ENCODE measurements around the gene ADORA2A.

Gene ADORA2A

DNA sequence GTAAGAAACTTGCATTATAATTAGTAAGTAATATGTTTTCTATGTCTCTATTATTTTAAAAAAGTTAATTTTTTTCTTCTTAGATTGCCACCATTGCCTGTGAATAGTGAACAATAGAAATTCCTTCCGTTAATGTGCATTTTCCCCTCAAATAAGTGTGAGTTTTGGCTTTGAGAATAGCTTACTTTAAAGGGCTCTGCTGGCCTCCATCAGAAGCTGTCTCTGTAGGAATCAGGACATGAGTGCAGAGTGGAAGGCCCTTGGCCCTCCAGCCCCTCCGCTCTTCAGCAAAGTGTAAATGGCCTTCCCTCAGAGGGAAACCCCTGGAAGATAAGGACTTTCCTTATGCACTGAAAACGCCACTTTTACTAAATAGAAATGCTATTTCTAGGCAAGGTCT lies 24.1 kb upstream of the ADORA2A start:
- TF ChIP-seq, protein P1, sequence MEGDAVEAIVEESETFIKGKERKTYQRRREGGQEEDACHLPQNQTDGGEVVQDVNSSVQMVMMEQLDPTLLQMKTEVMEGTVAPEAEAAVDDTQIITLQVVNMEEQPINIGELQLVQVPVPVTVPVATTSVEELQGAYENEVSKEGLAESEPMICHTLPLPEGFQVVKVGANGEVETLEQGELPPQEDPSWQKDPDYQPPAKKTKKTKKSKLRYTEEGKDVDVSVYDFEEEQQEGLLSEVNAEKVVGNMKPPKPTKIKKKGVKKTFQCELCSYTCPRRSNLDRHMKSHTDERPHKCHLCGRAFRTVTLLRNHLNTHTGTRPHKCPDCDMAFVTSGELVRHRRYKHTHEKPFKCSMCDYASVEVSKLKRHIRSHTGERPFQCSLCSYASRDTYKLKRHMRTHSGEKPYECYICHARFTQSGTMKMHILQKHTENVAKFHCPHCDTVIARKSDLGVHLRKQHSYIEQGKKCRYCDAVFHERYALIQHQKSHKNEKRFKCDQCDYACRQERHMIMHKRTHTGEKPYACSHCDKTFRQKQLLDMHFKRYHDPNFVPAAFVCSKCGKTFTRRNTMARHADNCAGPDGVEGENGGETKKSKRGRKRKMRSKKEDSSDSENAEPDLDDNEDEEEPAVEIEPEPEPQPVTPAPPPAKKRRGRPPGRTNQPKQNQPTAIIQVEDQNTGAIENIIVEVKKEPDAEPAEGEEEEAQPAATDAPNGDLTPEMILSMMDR (IDR thresholded peaks at IDR 0.05; ENCODE audit: low read depth, low read length) = no peak

DNA sequence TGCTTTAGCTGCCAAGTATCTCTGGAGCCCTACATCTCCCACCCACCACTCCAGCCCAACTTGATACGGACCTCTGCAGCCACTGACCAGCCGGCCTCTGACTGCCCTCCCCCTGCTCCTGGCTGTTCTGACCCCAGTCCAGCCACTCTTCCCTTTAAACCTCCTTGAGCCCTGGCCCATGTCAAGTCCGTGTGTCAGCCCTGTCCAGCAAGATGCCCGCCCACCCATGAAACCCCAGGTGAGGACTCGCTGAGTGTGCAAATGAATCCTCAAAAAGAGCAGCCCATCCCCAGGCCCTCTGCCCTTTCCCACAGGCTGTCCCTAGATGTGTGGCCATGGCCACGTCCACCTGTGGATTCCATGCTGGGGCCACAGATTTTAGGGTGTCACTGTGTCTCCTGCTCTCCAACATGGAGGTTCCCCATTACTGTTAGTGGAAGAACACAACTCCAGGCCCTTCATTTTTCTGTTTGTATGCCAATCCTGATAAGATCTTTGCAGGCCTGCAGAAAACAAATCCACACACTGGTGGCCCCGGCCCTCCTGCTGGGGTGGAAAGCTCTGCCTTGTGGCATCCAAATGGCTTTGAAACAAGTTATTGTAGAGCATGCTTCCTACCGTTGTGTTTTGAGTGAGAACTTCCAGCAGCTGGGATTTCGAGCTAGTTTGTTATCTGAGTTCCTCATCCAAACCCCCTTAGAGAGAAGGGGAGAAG lies 22.7 kb upstream of the ADORA2A start:
- TF ChIP-seq, protein P1 (IDR thresholded peaks at IDR 0.05; ENCODE audit: low read depth, low read length) = no peak
- no peak overlapping the region for H3K4me3 ChIP-seq (ENCODE audit: low read depth, low read length)

More for the DNA sequence above, 24.1 kb upstream of the ADORA2A start:
- no peak overlapping the region for H3K4me3 ChIP-seq (ENCODE audit: low read depth, low read length)

DNA sequence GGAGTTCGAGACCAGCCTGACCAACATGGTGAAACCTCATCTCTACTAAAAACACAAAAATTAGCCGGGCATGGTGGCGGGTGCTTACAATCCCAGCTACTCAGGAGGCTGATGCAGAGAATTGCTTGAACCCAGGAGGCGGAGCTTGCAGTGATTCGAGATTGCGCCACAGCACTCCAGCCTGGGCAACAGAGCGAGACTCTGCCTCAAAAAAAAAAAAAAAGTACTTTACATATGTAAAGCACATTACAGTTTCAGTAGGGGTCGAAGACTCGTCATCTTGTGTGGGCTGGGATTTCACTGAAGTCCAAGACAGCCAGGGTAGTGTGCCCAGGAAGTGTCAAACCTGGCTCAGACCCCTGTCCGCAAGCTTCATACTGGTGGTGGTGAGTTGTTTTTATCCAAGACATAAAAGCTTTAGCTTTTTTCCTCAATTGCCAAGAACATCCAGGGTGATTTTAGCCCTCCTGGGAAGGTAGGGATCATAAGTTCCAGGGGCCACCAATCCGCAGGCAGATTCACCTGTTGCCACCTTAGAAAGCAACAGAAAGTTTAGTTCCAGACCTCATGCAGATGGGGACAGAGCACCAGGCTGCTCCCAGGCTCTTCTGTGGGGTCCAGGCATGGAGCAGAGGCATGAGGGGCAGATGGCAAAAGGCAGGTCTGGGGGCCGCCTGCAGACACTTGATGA lies 21.6 kb upstream of the ADORA2A start:
- TF ChIP-seq, protein P1 (IDR thresholded peaks at IDR 0.05; ENCODE audit: low read depth, low read length) = no peak
- no peak overlapping the region for H3K4me3 ChIP-seq (ENCODE audit: low read depth, low read length)

DNA sequence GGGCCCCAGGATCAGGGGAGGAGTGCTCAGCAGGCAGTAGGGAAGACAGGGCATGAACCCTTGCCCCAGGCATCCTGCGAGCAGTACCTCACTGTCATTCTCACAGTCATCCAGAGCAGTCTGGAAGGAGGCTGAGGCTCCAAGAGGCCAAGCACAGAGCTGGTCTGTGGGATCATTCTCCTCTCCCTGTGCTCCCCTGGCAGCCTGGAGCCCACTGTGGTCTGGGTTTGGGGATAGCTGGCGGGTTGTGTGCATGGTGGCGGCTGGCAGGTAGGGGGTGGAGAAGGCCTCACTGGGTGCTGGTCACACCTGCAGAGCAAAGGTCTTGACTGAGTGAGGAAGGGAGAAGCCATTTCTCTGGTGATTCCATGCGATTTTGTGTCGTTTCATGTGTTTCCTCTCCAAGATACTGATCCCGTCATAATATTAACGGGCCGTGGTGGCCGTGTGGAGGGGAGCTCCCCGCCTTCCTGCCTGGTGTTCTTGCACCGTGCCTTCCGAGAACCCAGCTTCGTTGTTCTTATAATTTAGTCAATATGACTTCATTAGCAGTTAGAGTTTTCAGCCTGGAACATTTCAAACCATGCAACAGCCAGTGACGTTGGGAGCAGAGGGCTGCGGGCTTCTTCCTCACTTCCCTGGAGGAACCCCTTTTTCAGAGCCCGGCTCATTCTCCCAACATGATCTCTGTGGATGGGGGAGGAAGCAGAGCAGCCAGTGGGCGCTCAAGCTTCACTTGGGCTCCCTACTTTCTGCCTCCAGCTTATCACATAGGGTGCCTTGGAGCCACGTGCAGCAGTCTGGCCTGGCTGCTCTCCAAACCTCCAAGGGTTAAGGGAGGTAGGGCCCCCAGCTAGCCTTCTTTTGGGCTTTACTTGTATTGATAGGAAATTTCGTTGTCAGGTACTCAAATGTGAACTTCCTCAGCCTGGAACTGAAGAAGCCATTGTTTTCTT lies 20.8 kb upstream of the ADORA2A start:
- H3K4me3 ChIP-seq (ENCODE audit: low read depth, low read length) = no peak overlapping the region
- TF ChIP-seq, protein P1 (IDR thresholded peaks at IDR 0.05; ENCODE audit: low read depth, low read length) = no peak

DNA sequence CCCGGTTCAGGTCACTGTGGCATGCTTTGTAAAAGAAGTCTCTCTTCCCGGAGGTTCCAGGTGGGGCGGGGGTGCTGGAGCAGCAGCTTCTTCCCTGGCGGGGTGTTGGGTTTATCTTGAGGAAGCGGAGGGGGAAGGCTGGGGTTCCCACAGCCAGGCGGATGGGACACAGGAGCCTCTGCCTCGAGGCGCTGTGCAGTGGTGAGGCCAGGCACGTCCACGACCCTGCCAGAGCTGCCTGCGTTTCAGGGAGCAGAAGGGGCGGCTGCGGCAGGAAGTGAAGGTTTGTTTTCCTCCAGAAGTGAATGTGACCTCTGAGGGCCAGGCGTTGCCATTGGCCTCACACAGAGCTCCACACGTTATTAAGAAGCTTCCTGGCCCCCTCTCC lies 20.1 kb upstream of the ADORA2A start:
- no peak overlapping the region for H3K4me3 ChIP-seq (ENCODE audit: low read depth, low read length)
- TF ChIP-seq, protein P1 (IDR thresholded peaks at IDR 0.05; ENCODE audit: low read depth, low read length) = no peak

DNA sequence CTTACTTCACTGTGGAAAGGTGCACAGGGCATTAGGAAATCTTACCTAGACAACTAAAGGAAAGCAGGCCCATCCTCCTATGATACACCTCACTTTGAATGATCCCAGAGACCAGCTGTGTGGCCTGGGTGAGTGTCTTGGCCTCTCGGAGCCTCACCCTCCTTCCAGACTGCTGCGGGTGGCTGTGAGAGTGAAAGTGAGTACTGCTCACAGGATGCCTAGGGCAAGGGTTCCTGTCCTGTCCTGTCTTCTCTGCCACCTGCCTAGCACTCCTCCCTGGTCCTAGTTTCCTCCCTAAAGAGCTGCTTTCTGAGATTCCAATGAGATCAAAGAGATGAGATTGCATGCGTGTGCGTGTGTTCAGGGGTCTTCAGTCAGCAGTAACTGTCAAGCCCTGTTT lies 19.5 kb upstream of the ADORA2A start:
- no peak overlapping the region for H3K4me3 ChIP-seq (ENCODE audit: low read depth, low read length)
- TF ChIP-seq, protein P1 (IDR thresholded peaks at IDR 0.05; ENCODE audit: low read depth, low read length) = no peak
